Fibroblast of lung (primary cell): Measurements from ENCODE around the gene JOSD2.

Source experiments
- EZH2 ChIP-seq: IDR thresholded peaks from 2 replicates; pipeline ENCODE4 v1.5.1; 2012; ENCODE audit warnings: low read length, control low read depth, mild to moderate bottlenecking; ENCODE audit errors: missing control alignments
- TF ChIP-seq, protein P1 (sequence below), 2 donors: IDR thresholded peaks in 1 of 2; conservative IDR thresholded peaks in 1 of 2; 1 replicate in 1 of 2; 2 replicates in 1 of 2; pipeline ENCODE4 v1.5.1; 2011 to 2012; ENCODE audit warnings: low read length in 2 of 2, control low read depth in 1 of 2, inconsistent platforms in 1 of 2, low read depth in 1 of 2, mild to moderate bottlenecking in 1 of 2

DNA sequence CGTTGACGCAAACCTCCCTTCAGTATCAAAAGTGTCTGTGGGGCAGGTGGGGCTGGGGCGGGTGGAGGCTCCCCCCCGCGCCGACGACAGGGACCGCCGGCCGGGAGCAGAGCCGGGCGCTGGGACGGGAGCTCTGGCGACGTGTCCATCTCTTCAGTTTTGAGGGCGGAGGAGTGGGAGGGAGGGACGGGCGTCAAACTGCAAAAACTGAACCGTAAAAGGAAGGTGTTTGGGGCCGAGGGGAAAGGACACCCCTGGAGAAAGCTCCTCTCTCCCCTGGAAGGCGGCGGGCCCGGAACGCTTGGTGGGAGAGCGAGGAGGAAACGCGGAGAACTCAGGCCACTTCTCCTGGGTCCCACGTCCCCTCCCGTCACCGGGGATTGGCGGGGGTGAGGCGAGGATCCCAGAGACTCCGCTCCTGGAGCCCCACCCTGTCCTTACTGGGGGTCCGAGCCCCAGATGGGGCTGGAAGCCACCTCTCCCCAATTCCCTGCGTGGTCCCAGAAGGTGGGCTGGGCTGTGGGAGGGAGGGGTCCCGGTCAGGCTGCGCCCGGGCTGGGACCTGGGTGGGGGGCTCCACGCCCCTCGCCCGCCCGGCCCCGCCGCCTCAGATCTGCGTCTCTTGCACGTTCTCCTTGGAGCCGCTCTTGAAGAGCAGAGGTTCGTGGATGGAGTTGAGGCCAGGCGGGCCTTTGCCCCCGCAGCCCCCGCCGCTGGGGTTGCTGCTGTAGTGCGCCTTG is 6.1 kb upstream of the JOSD2 start:
- TF ChIP-seq, protein P1, sequence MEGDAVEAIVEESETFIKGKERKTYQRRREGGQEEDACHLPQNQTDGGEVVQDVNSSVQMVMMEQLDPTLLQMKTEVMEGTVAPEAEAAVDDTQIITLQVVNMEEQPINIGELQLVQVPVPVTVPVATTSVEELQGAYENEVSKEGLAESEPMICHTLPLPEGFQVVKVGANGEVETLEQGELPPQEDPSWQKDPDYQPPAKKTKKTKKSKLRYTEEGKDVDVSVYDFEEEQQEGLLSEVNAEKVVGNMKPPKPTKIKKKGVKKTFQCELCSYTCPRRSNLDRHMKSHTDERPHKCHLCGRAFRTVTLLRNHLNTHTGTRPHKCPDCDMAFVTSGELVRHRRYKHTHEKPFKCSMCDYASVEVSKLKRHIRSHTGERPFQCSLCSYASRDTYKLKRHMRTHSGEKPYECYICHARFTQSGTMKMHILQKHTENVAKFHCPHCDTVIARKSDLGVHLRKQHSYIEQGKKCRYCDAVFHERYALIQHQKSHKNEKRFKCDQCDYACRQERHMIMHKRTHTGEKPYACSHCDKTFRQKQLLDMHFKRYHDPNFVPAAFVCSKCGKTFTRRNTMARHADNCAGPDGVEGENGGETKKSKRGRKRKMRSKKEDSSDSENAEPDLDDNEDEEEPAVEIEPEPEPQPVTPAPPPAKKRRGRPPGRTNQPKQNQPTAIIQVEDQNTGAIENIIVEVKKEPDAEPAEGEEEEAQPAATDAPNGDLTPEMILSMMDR (conservative IDR thresholded peaks at IDR 0.05 in 1 of 2, IDR thresholded peaks at IDR 0.05 in 1 of 2; ENCODE audit: low read depth in 1 of 2, low read length in 2 of 2) = no peak
- TF ChIP-seq EZH2 = no peak
